GM12878 (cell line): ENCODE measurements around the gene ZPR1. TPM values are rescaled to one million over a fixed set of nuclear protein-coding genes. Genes with fewer than 3 reads are reported as not detected.

Experiments used
- ATAC-seq: fragments of 200-7000 bp; cut with Tn5 transposase; 3 replicates; pipeline ENCODE4 v1.9.1; 2020; ENCODE audit warnings: mild to moderate bottlenecking, moderate library complexity
- BruUV-seq: library from RNA; stranded (reverse); fragments of 400-500 nt; replicated peaks from 2 replicates; lab custom pipeline; 2021; lab: Mats Ljungman, UMichigan
- CTCF ChIA-PET: fragments of 300-600 bp; sonication (Branson Sonifier 250); formaldehyde crosslinking; extraction: SDS; loops from one replicate; lab custom pipeline; 2021; ENCODE audit warnings: inconsistent platforms; lab: Yijun Ruan, JAX
- POLR2A ChIA-PET: fragments of 350-600 bp; formaldehyde crosslinking; extraction: SDS; loops from one replicate; lab custom pipeline; 2021; ENCODE audit warnings: inconsistent platforms; lab: Charles Lee
- RAD21 ChIA-PET: fragments of 300-600 bp; sonication (Branson Sonifier 250); formaldehyde crosslinking; loops from one replicate; lab custom pipeline; 2023; ENCODE audit warnings: antibody characterized with exemption; ENCODE audit not compliant: unreplicated experiment; lab: Charles Lee
- SMC1A ChIA-PET: fragments of 300-600 bp; sonication (Branson Sonifier 250); formaldehyde crosslinking; loops from one replicate; lab custom pipeline; 2023; ENCODE audit not compliant: unreplicated experiment, uncharacterized antibody; lab: Charles Lee
- DNase-seq: peaks from one replicate; pipeline ENCODE4 v3.0.0-alpha.2; 2011; ENCODE audit warnings: low read depth, low spot score
- FAIRE-seq: peaks from 3 replicates; lab custom pipeline; 2011; peaks lifted over from hg19 to GRCh38; lab: Jason Lieb, UNC
- H2AFZ ChIP-seq: 2 replicates; pipeline ENCODE4 v1.6.0; 2011; ENCODE audit warnings: low read depth, low read length, control low read depth; ENCODE audit not compliant: control insufficient read depth
- H3K27ac ChIP-seq: 2 replicates; pipeline ENCODE4 v1.5.1; 2011; ENCODE audit warnings: control low read depth; ENCODE audit not compliant: control insufficient read depth, insufficient read depth
- H3K27me3 ChIP-seq, 2 experiments: replicated peaks in 1 of 2; 2 replicates each; pipeline versions ENCODE4 v1.6.0 to v1.6.1; 2011; ENCODE audit warnings: low read length in 1 of 2; ENCODE audit not compliant: control insufficient read depth in 2 of 2, insufficient read depth in 2 of 2
- H3K36me3 ChIP-seq, 2 experiments: 2 replicates each; pipeline ENCODE4 v1.5.1; 2011; ENCODE audit warnings: low read length in 1 of 2; ENCODE audit not compliant: control insufficient read depth in 2 of 2, insufficient read depth in 2 of 2
- H3K4me1 ChIP-seq: 2 replicates; pipeline ENCODE4 v1.6.1; 2011; ENCODE audit warnings: mild to moderate bottlenecking, low read length, moderate library complexity, mixed read lengths; ENCODE audit not compliant: control insufficient read depth, insufficient read depth
- H3K4me2 ChIP-seq: 2 replicates; pipeline ENCODE4 v1.6.0; 2011; ENCODE audit warnings: control low read depth; ENCODE audit not compliant: control insufficient read depth, insufficient read depth
- H3K4me3 ChIP-seq: fragments of 200-600 bp; sonication (generic); 2 replicates; pipeline ENCODE4 v1.5.1; 2016
- H3K79me2 ChIP-seq: 2 replicates; pipeline ENCODE4 v1.6.0; 2011; ENCODE audit warnings: low read length; ENCODE audit not compliant: control insufficient read depth, insufficient read depth
- H3K9ac ChIP-seq: 2 replicates; pipeline ENCODE4 v1.8.0; 2011; ENCODE audit warnings: low read length, control low read depth, mixed read lengths; ENCODE audit not compliant: control insufficient read depth, insufficient read depth
- H3K9me3 ChIP-seq: replicated peaks from 3 replicates; pipeline ENCODE4 v1.5.1; 2011; ENCODE audit warnings: mild to moderate bottlenecking, low read length; ENCODE audit not compliant: control insufficient read depth, insufficient read depth
- H4K20me1 ChIP-seq: 2 replicates; pipeline ENCODE4 v1.6.0; 2011; ENCODE audit not compliant: control insufficient read depth, insufficient read depth
- CBX5 ChIP-seq: sonication (generic); IDR thresholded peaks from 2 replicates; pipeline ENCODE4 v1.6.1; 2016; ENCODE audit warnings: low read depth, moderate library complexity, mild to moderate bottlenecking, inconsistent platforms
- CEBPZ ChIP-seq: fragments of 150-350 bp; IDR thresholded peaks from 2 replicates; pipeline ENCODE4 v1.6.1; 2016; ENCODE audit warnings: low read depth, low read length
- E2F4 ChIP-seq: IDR thresholded peaks from 2 replicates; pipeline ENCODE4 v1.6.1; 2012; ENCODE audit warnings: low read depth, low read length, improper control_type of control experiment
- E2F8 ChIP-seq: fragments of 450-650 bp; IDR thresholded peaks from 2 replicates; pipeline ENCODE4 v1.6.1; 2018; ENCODE audit warnings: mild to moderate bottlenecking, low read depth, moderate library complexity; ENCODE audit not compliant: partially characterized antibody
- EGR1 ChIP-seq, 2 experiments: IDR thresholded peaks; 1 replicate in 1 of 2; 2 replicates in 1 of 2; pipeline ENCODE4 v1.6.1; 2011 to 2012; ENCODE audit warnings: low read depth in 2 of 2, low read length in 2 of 2, borderline replicate concordance in 1 of 2, mild to moderate bottlenecking in 1 of 2, moderate library complexity in 1 of 2
- EZH2 ChIP-seq: IDR thresholded peaks from 2 replicates; pipeline ENCODE4 v1.6.1; 2012; ENCODE audit warnings: low read depth, mild to moderate bottlenecking, control low read depth, inconsistent platforms, low read length, borderline replicate concordance; ENCODE audit not compliant: control insufficient read depth
- JUND ChIP-seq: IDR thresholded peaks from 2 replicates; pipeline ENCODE4 v1.6.1; 2012; ENCODE audit warnings: low read depth, mild to moderate bottlenecking, low read length, improper control_type of control experiment, moderate library complexity
- MTA2 ChIP-seq: fragments of 450-650 bp; IDR thresholded peaks from 2 replicates; pipeline ENCODE4 v1.6.1; 2016; ENCODE audit warnings: low read depth, mild to moderate bottlenecking, moderate library complexity
- MXI1 ChIP-seq: fragments of 150-350 bp; IDR thresholded peaks from 2 replicates; pipeline ENCODE4 v1.6.1; 2011; ENCODE audit warnings: low read depth, mild to moderate bottlenecking, inconsistent platforms, low read length, improper control_type of control experiment
- NFXL1 ChIP-seq: fragments of 450-650 bp; IDR thresholded peaks from 2 replicates; pipeline ENCODE4 v1.6.1; 2017; ENCODE audit warnings: antibody characterized with exemption, mild to moderate bottlenecking, borderline replicate concordance
- SIX5 ChIP-seq: IDR thresholded peaks from 2 replicates; pipeline ENCODE4 v1.6.1; 2011; ENCODE audit warnings: mild to moderate bottlenecking, low read depth, low read length, moderate library complexity; ENCODE audit not compliant: severe bottlenecking
- SREBF1 ChIP-seq: IDR thresholded peaks from 2 replicates; pipeline ENCODE4 v1.6.1; 2012; ENCODE audit warnings: mild to moderate bottlenecking, low read length
- STAT1 ChIP-seq: fragments of 450-650 bp; conservative IDR thresholded peaks from 2 replicates; pipeline ENCODE4 v1.6.1; 2014; ENCODE audit warnings: antibody characterized with exemption, mild to moderate bottlenecking
- ZNF384 ChIP-seq: IDR thresholded peaks from 2 replicates; pipeline ENCODE4 v1.6.1; 2012; ENCODE audit warnings: low read depth, mild to moderate bottlenecking, low read length, improper control_type of control experiment, borderline replicate concordance
- WGBS: methylation state at CpG from one replicate; pipeline ENCODE4 v1.1.6; 2016; ENCODE audit warnings: low lambda C conversion rate; ENCODE audit not compliant: insufficient replicate concordance, insufficient coverage; ENCODE audit errors: missing lambda C conversion rate; 5-methylcytosine and 5-hydroxymethylcytosine counted together
- in situ Hi-C: fragments of 300-500 bp; cut with MboI; formaldehyde crosslinking; loops from 9 replicates; pipeline ENCODE4 v1.14.3; 2018; ENCODE audit warnings: mixed read lengths
- intact Hi-C: fragments of 100-400 bp; cut with micrococcal nuclease; formaldehyde crosslinking; loops from one replicate; pipeline ENCODE4 v1.14.2; 2022; ENCODE audit not compliant: unreplicated experiment
- polyA plus RNA-seq, 11 experiments: library from polyadenylated mRNA; depleted of rRNA in 4 of 11; unstranded in 6 of 11; stranded (reverse) in 5 of 11; fragments of >200 nt; fragmentation: Nextera tagmentation in 4 of 11; fragmentation: Illumina TruSeq in 1 of 11; extraction: Ambion mirVana in 4 of 11; extraction: Trizol in 1 of 11; gene quantifications; 1 replicate in 1 of 11; 2 replicates in 10 of 11; pipeline versions ENCODE4 v1.2.1 to v1.2.3, GENCODE V29; 2011 to 2016; ENCODE audit warnings: inconsistent platforms in 2 of 11, missing spikeins in 2 of 11, low read depth in 1 of 11
- total RNA-seq, 4 experiments: library from RNA; depleted of rRNA in 3 of 4; stranded (reverse); fragments of >200 nt in 3 of 4; fragmentation: Illumina TruSeq in 1 of 4; extraction: Trizol in 1 of 4; gene quantifications; 2 replicates each; pipeline versions ENCODE4 v1.2.1 to v1.2.3, GENCODE V29; 2013 to 2021

ZPR1 gene
- total and polyA plus RNA-seq, 10 of the 15 experiments (the other 5 are each of a cell fraction or from before 2014, with no cell fraction given): 9.3 to 89.7 (median 54.7) TPM

GRCh38 chr11:116772443-116773202 is 15.2 kb downstream of the ZPR1 start, which contains the start of gene BUD13:
Gene BUD13 (minus strand): TSS chr11:116772987. CDS start chr11:116772964, 23 bp downstream.
- TSS peak; percentile 50 for BruUV-seq
- peak; percentile 88 for FAIRE-seq
- TF ChIP-seq E2F4 (no peak), EGR1 (IDR thresholded peaks at IDR 0.05; ENCODE audit: borderline replicate concordance in 1 of 2, low read depth in 2 of 2, low read length in 2 of 2) (peak in 1 of 2 experiments; percentile 90; a peak in 2 of 3 replicates), CBX5 (no peak; the same call in 1 of the 2 replicates), SIX5 (peak; percentile 41), JUND (no peak), SREBF1 (no peak; the same call in 1 of the 2 replicates), E2F8 (no peak), CEBPZ (no peak), MTA2 (no peak), STAT1 (0 out of 2 replicates have a peak, but pooled peaks have one; percentile 75), NFXL1 (no peak), EZH2 (no peak), ZNF384 (no peak), MXI1 (no peak)

More at GRCh38 chr11:116772443-116773202, 15.2 kb downstream of the ZPR1 start, which contains the start of gene BUD13:
- peaks cover 3% of the 10 kb centered on the region; the same call in 1 of the 2 replicates for H3K4me1 ChIP-seq
- H3K36me3 ChIP-seq: peaks cover 0 to 7% of the 10 kb centered on the region in 2 experiments; a peak in 3 of 4 replicates
- DNase-seq (peak; percentile 60), ATAC-seq (peak; percentile 92)
- H3K79me2 ChIP-seq: peaks cover 21% of the 10 kb centered on the region
- H3K9me3 ChIP-seq: no peaks in the 10 kb centered on the region
- intact Hi-C loops (no loop called here), in situ Hi-C loops (no loop called here)
- H2AFZ ChIP-seq: peak within 1 kb of the TSS; percentile 96
- under 1% methylated on average over 59 of the region's 73 CpGs for WGBS
- POLR2A ChIA-PET: interaction anchor here (0.6 to 4.2 kb wide), 3 partner anchors 11 to 407 kb away, joined by 3 to 28 read pairs (median 3); partner anchors contain the start of gene ZPR1
- RAD21 ChIA-PET: interaction anchor here (1.3 to 1.7 kb wide), 2 partner anchors 10 to 14 kb away, joined by 6 to 7 read pairs; partner anchors contain the start of gene ZPR1
- peak within 1 kb of the TSS; percentile 94 for H3K4me2 ChIP-seq
- peak within 1 kb of the TSS; percentile 85 for H3K9ac ChIP-seq
- H3K27ac ChIP-seq: peak within 1 kb of the TSS; percentile 80
- SMC1A ChIA-PET: interaction anchor here (1.2 to 1.7 kb wide), 3 partner anchors 8 to 81 kb away, joined by 3 to 14 read pairs (median 4); partner anchors contain the start of gene ZPR1
- H3K27me3 ChIP-seq: no peaks in the 10 kb centered on the region
- CTCF ChIA-PET: interaction anchor here (1.1 to 4.0 kb wide), 6 partner anchors 18 to 408 kb away, joined by 3 to 18 read pairs (median 5); partner anchors contain the start of gene APOA5
- H3K4me3 ChIP-seq: peak within 1 kb of the TSS; percentile 82
- no peaks in the 10 kb centered on the region for H4K20me1 ChIP-seq
